Epithelial cell of esophagus (primary cell): Measurements from ENCODE around the gene NAXE.
"Not testable (repeated sequence)": the region's sequence is repeated elsewhere in the genome, so short reads cannot be mapped to it uniquely, and the experiment has no call there.

ENCODE experiments used
- DNase-seq: peaks from one replicate; pipeline ENCODE4 v3.0.0; 2010; ENCODE audit warnings: low read depth
- H3K4me3 ChIP-seq: 2 replicates; pipeline ENCODE4 v1.5.1; 2011; ENCODE audit warnings: mild to moderate bottlenecking, low read length, control low read depth
- TF ChIP-seq, protein P1 (sequence below): IDR thresholded peaks from 2 replicates; pipeline ENCODE4 v1.5.1; 2011; ENCODE audit warnings: low read depth, mild to moderate bottlenecking, low read length, control low read depth, inconsistent platforms; ENCODE audit not compliant: insufficient read depth; ENCODE audit errors: missing control alignments

Gene NAXE

DNA sequence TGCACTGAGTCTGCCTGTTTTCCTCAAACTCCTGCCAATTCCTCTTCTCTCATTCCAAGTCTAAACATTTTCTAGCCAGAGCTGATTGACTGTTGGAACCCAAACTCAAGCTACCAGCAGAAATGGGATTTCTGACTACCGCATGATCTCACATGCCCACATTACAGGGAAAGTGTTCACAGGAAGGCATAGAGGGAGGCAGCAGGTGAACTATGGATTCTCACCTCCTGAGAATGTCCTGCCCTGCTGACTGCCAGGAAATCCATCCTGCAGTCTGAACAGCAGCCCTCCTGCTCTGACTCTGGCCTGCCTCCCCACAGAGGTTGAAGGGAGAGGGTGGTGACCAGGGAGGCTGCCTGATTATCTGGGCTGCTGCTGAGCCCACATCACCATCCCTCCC is 41.7 kb upstream of the NAXE start:
- no peak overlapping the region for H3K4me3 ChIP-seq
- TF ChIP-seq, protein P1, sequence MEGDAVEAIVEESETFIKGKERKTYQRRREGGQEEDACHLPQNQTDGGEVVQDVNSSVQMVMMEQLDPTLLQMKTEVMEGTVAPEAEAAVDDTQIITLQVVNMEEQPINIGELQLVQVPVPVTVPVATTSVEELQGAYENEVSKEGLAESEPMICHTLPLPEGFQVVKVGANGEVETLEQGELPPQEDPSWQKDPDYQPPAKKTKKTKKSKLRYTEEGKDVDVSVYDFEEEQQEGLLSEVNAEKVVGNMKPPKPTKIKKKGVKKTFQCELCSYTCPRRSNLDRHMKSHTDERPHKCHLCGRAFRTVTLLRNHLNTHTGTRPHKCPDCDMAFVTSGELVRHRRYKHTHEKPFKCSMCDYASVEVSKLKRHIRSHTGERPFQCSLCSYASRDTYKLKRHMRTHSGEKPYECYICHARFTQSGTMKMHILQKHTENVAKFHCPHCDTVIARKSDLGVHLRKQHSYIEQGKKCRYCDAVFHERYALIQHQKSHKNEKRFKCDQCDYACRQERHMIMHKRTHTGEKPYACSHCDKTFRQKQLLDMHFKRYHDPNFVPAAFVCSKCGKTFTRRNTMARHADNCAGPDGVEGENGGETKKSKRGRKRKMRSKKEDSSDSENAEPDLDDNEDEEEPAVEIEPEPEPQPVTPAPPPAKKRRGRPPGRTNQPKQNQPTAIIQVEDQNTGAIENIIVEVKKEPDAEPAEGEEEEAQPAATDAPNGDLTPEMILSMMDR: no peak

DNA sequence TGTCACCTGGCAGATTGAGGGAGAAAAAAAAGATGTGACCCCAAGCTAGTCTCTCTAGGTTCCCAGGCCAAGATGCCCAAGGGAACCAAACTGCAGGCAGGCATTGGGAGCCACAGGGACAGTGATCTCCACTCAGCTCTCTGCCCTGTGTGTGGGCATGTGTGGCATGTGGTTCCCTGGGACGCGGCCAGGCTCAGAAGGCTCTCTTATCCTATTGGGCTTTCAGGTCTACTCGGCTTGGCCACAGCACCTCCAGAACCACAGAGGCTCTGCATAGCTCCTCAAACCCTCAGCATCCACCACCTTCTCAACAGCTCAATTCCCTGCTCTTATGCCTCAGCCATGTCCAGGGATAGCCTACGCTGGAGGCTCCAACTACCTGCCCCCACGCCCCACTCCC is 41.2 kb upstream of the NAXE start:
- TF ChIP-seq, protein P1: no peak
- no peak for DNase-seq
- H3K4me3 ChIP-seq: no peak overlapping the region

More for the DNA sequence above, 41.7 kb upstream of the NAXE start:
- DNase-seq: peak; percentile 27

DNA sequence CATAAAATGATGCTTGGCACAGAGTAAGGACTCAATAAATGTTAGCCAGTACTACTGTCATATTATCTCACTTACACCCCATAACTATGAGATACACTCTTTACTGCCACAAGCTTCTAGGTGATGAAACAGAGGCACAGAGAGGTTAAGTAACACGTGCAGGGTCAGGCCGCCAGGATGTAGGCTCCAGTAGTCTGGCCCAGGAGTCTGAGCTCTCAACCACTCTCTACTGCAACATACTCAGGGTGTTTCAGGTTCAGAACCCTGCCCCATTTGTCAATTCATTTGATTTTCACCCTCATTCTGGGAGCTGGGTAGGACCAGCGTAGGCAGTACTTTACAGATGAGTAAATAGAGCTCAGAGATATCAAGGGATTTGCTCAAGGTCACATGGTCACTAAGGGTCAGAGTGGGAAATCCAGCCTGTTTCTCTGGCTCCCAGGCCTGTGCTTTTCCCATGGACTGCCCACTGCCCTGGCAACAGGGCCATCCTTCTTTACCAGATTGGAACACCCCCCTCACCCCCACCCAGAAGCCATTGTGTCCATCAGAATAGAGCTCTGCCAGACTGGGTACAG is 40.4 kb upstream of the NAXE start:
- no peak for DNase-seq
- TF ChIP-seq, protein P1: no peak
- no peak overlapping the region for H3K4me3 ChIP-seq

DNA sequence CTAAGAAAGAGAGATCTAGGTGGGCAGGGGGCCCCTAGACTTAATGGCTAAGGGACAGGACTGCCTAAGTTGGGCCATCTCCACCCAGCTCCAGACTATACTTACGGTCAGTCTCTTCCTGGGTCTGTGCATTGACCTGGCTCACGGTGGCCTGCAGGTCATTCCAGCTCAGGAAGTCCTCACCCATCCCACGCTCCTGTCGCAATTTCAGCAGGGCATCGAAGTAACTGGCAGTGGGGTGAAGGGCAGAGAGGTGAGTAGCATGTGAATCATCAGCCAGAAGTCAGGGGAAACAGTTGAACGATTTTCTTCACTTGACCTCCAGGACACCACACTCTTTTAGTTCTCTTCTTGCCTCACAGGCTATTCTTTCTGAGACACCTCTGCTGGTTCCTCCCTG is 39.7 kb upstream of the NAXE start:
- TF ChIP-seq, protein P1: no peak
- no peak overlapping the region for H3K4me3 ChIP-seq
- peak; percentile 45 for DNase-seq

DNA sequence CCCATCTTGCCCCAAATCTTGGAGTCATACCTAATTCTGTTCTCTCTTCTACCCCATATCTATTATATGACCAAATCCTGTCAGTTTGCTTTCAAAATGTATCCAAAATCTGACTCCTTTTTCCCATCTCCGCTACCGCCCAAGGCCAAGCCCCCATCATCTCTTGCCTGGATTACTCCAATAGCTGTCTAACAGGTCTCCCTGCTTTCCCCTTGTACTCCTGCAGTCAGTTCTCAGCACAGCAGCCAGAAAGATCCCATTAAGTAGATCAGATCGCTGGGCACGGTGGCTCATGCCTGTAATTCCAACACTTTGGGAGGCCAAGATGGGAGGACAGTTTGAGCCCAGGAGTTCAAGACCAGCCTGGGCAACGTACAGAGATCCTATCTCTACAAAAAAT is 39.1 kb upstream of the NAXE start:
- no peak overlapping the region for H3K4me3 ChIP-seq
- TF ChIP-seq, protein P1: no peak
- no peak for DNase-seq

DNA sequence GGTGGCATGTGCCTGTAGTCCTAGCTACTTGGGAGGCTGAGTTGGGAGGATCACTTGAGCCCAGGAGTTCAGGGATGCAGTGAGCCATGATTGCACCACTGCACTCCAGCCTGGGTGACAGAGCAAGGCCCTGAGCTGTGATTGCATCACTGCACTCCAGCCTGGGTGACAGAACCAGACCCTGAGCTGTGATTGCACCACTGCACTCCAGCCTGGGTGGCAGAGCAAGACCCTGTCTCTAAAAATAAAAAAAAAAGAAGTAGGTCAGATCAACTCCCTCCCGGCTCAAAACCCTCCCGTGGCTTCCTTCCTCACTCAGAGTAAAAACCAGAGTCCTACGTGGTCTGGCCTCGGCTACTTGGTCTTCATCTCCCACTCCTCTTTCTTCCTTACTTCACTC is 38.6 kb upstream of the NAXE start:
- DNase-seq, H3K4me3 ChIP-seq: not testable (repeated sequence)

DNA sequence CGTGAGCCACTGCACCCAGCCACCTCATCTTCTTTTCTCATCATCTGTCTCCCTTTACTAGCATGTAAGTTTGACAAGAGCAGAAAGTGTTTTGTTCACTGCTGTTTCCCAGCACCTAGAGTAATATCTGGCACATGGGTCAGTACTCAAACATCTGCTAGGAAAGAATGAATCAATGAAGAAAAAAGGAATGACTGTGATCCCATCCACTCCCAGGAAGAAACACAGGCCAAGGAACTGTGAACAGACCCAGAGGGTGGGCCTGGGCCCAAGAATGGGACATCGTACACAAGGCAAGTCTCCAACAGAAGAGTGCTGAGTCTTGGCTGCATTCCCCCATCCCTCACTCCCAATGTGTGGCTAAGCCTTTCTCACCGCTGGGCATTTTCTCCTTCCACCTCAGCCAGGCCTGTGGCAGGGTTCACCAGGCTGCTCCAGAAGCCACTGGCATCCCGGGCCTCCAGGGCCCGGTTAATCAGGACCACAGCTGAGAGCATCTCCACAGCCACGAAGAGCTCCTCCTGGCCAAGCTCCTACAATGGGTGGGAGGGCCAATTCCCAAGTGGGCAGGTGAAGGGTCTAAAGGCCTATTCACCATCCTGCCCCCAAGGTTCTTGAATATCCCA is 37.6 kb upstream of the NAXE start:
- DNase-seq: no peak
- TF ChIP-seq, protein P1: no peak
- H3K4me3 ChIP-seq: no peak overlapping the region
